Prostate gland (tissue), 2 donors: ENCODE data around the gene BCL2L2.

Source experiments
- CTCF ChIP-seq, 4 experiments: fragments of 200-600 bp in 2 of 4; fragments of 450-650 bp in 2 of 4; sonication (generic) in 2 of 4; IDR thresholded peaks; 1 replicate in 3 of 4; 2 replicates in 1 of 4; pipeline ENCODE4 v1.5.1; 2016 to 2019; ENCODE audit warnings: antibody characterized with exemption in 4 of 4, mild to moderate bottlenecking in 2 of 4, moderate library complexity in 2 of 4
- POLR2A ChIP-seq: fragments of 450-650 bp; IDR thresholded peaks from one replicate; pipeline ENCODE4 v1.6.1; 2016; ENCODE audit warnings: antibody characterized with exemption, mild to moderate bottlenecking
- POLR2AphosphoS5 ChIP-seq: sonication (generic); formaldehyde crosslinking; IDR thresholded peaks from one replicate; pipeline ENCODE4 v1.6.1; 2017; ENCODE audit warnings: antibody characterized with exemption

DNA sequence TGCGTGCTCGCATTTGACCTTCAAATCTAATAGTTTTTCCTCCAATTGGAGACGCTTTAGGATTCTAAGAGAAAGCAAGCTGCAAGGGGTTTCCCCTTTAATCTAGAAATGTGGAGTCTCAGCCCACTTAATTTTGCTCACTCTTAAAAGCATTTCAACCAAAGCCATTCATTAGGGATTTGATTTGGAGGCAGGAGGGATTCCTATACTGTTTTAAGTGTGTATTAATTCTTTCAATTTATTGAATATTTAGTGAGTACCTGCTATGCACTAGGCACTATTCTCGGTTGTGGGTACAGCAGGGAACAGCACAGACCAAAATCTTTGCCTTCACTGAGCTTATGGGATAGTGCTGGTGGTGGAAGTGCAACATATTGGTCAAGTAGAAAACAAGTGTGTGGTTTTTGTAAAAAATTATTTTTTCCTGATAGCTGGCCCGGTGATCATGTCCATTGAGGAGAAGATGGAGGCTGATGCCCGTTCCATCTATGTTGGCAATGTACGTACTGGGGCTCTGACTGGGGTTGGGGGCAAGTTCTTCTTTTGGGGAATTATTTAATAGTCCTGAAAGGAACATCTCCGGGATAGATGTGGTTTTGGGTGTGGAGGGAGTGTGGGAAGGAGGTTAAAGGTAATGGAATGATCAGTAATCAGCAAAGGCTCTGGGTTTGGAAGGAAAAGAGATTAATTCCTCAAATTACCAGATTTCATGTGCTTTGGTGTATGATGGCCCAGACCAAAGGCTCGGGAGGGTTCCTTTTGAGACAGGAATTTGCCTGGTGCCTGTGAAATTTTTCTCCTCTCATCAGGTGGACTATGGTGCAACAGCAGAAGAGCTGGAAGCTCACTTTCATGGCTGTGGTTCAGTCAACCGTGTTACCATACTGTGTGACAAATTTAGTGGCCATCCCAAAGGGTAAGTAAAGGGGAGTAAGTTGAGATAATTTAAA, 16.2 kb downstream of the BCL2L2 start:
- TF ChIP-seq CTCF (IDR thresholded peaks at IDR 0.05), result no peak
- TF ChIP-seq POLR2AphosphoS5, result no peak
- no peak for TF ChIP-seq POLR2A
